OCI-M2 (cell line): ENCODE results near the gene HOMER3.

Experiments
- DNase-seq: peaks from one replicate; lab custom pipeline; 2025; ENCODE audit not compliant: unreplicated experiment; lab: John Stamatoyannopoulos, UW

Gene HOMER3

GRCh38 chr19:18940769-18941627, at the start of gene HOMER3:
Gene HOMER3, minus strand, starts transcription at chr19:18941217. Its CDS starts 2,235 bp downstream, at chr19:18938982.
- no peak for DNase-seq

- no peak for DNase-seq
Observed at GRCh38 chr19:18990128-18990708, 49.2 kb upstream of the HOMER3 start.

GRCh38 chr19:18989316-18989715, 48.3 kb upstream of the HOMER3 start:
- no peak for DNase-seq

GRCh38 chr19:18987456-18987855, 46.4 kb upstream of the HOMER3 start:
- no peak for DNase-seq

GRCh38 chr19:18985257-18985656, 44.2 kb upstream of the HOMER3 start:
- DNase-seq: no peak

GRCh38 chr19:18984251-18984650, 43.2 kb upstream of the HOMER3 start:
- no peak for DNase-seq

GRCh38 chr19:18982669-18983068, 41.7 kb upstream of the HOMER3 start:
- DNase-seq: no peak

- DNase-seq: no peak
Observed at GRCh38 chr19:18980432-18981020, 39.5 kb upstream of the HOMER3 start.

GRCh38 chr19:18978616-18979015, 37.6 kb upstream of the HOMER3 start:
- DNase-seq: no peak

GRCh38 chr19:18975869-18976268, 34.9 kb upstream of the HOMER3 start:
- DNase-seq: no peak

GRCh38 chr19:18975011-18975410, 34.0 kb upstream of the HOMER3 start:
- no peak for DNase-seq

- no peak for DNase-seq
Observed at GRCh38 chr19:18972851-18973250, 31.8 kb upstream of the HOMER3 start.

GRCh38 chr19:18972301-18972811, 31.3 kb upstream of the HOMER3 start:
- no peak for DNase-seq

- DNase-seq: no peak
Observed at GRCh38 chr19:18969931-18970659, 29.1 kb upstream of the HOMER3 start.

- no peak for DNase-seq
Observed at GRCh38 chr19:18967358-18968146, 26.5 kb upstream of the HOMER3 start.

- no peak for DNase-seq
Observed at GRCh38 chr19:18966307-18966706, 25.3 kb upstream of the HOMER3 start.

- no peak for DNase-seq
Observed at GRCh38 chr19:18964121-18964520, 23.1 kb upstream of the HOMER3 start.

GRCh38 chr19:18961767-18962620, 21.0 kb upstream of the HOMER3 start:
- no peak for DNase-seq

- DNase-seq: no peak
Observed at GRCh38 chr19:18960370-18960769, 19.4 kb upstream of the HOMER3 start.

- no peak for DNase-seq
Observed at GRCh38 chr19:18955042-18955441, 14.0 kb upstream of the HOMER3 start.
